Neural progenitor cell (in vitro differentiated cells): Measurements from ENCODE around the gene MIDN.

Experiments used
- CTCF ChIP-seq: fragments of 200-600 bp; sonication (generic); IDR thresholded peaks from 2 replicates; pipeline ENCODE4 v1.5.1; 2017; ENCODE audit warnings: antibody characterized with exemption, mild to moderate bottlenecking
- EZH2 ChIP-seq: fragments of 200-600 bp; sonication (generic); IDR thresholded peaks from 2 replicates; pipeline ENCODE4 v1.6.1; 2017; ENCODE audit warnings: antibody characterized with exemption, mild to moderate bottlenecking, moderate library complexity
- EZH2phosphoT487 ChIP-seq: fragments of 200-600 bp; sonication (generic); IDR thresholded peaks from 2 replicates; pipeline ENCODE4 v1.6.1; 2017; ENCODE audit warnings: antibody characterized with exemption

- no peak for TF ChIP-seq EZH2
- TF ChIP-seq CTCF: no peak
- TF ChIP-seq EZH2phosphoT487: no peak
Measured at GRCh38 chr19:1229056-1229923, 19.1 kb upstream of the MIDN start.
